Endothelial cell (in vitro differentiated cells): ENCODE results near the gene LMOD1. TPM values are rescaled to one million over a fixed set of nuclear protein-coding genes. Genes with fewer than 3 reads are reported as not detected.

ENCODE experiments used
- DNase-seq: peaks from one replicate; pipeline ENCODE4 v3.0.0; 2021; ENCODE audit warnings: low spot score
- H3K27ac Mint-ChIP-seq: one replicate; pipeline ENCODE4 v1.8.0; 2021; ENCODE audit warnings: mixed read lengths, inconsistent platforms; ENCODE audit not compliant: unreplicated experiment
- H3K27me3 Mint-ChIP-seq: one replicate; pipeline ENCODE4 v1.8.0; 2021; ENCODE audit warnings: mild to moderate bottlenecking, moderate library complexity, mixed read lengths, inconsistent platforms; ENCODE audit not compliant: unreplicated experiment
- H3K36me3 Mint-ChIP-seq: one replicate; pipeline ENCODE4 v1.8.0; 2021; ENCODE audit warnings: mild to moderate bottlenecking, low read depth, mixed read lengths, inconsistent platforms; ENCODE audit not compliant: unreplicated experiment
- H3K4me1 Mint-ChIP-seq: one replicate; pipeline ENCODE4 v1.8.0; 2021; ENCODE audit warnings: mild to moderate bottlenecking, mixed read lengths, inconsistent platforms; ENCODE audit not compliant: unreplicated experiment
- H3K4me3 Mint-ChIP-seq: one replicate; pipeline ENCODE4 v1.8.0; 2021; ENCODE audit warnings: mild to moderate bottlenecking, mixed read lengths, inconsistent platforms; ENCODE audit not compliant: unreplicated experiment
- H3K9me3 Mint-ChIP-seq: one replicate; pipeline ENCODE4 v1.8.0; 2021; ENCODE audit warnings: mixed read lengths, inconsistent platforms; ENCODE audit not compliant: unreplicated experiment
- total RNA-seq: library from RNA; stranded (reverse); fragmentation: NEBNext Ultra II Directional; extraction: Animal tissue kit (Norgen Biotek cat#: 25700); gene quantifications from one replicate; pipeline ENCODE4 v1.2.1, GENCODE V29; 2021; ENCODE audit not compliant: unreplicated experiment
- TF ChIP-seq, protein P1 (sequence below): fragments of 200-600 bp; sonication (generic); IDR thresholded peaks from one replicate; pipeline ENCODE4 v1.5.0; 2021; ENCODE audit warnings: antibody characterized with exemption; ENCODE audit not compliant: unreplicated experiment

The LMOD1 gene
- total RNA-seq, 1 donor from 2014 or later = not detected

- H3K36me3 Mint-ChIP-seq = no peaks in the 10 kb centered on the region
- H3K27ac Mint-ChIP-seq = no peak overlapping the region
- H3K4me1 Mint-ChIP-seq = peaks cover 3% of the 10 kb centered on the region
- TF ChIP-seq, protein P1, sequence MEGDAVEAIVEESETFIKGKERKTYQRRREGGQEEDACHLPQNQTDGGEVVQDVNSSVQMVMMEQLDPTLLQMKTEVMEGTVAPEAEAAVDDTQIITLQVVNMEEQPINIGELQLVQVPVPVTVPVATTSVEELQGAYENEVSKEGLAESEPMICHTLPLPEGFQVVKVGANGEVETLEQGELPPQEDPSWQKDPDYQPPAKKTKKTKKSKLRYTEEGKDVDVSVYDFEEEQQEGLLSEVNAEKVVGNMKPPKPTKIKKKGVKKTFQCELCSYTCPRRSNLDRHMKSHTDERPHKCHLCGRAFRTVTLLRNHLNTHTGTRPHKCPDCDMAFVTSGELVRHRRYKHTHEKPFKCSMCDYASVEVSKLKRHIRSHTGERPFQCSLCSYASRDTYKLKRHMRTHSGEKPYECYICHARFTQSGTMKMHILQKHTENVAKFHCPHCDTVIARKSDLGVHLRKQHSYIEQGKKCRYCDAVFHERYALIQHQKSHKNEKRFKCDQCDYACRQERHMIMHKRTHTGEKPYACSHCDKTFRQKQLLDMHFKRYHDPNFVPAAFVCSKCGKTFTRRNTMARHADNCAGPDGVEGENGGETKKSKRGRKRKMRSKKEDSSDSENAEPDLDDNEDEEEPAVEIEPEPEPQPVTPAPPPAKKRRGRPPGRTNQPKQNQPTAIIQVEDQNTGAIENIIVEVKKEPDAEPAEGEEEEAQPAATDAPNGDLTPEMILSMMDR = no peak
- peaks cover 13% of the 10 kb centered on the region for H3K27me3 Mint-ChIP-seq
- no peak for DNase-seq
- H3K4me3 Mint-ChIP-seq = no peak overlapping the region
- H3K9me3 Mint-ChIP-seq = no peaks in the 10 kb centered on the region
These were observed 62.6 kb downstream of the LMOD1 start for GRCh38 chr1:201883786-201884185.

GRCh38 chr1:201883266-201883665 lies 63.1 kb downstream of the LMOD1 start:
- peaks cover 3% of the 10 kb centered on the region for H3K4me1 Mint-ChIP-seq
- no peak for DNase-seq
- H3K36me3 Mint-ChIP-seq = no peaks in the 10 kb centered on the region
- peaks cover 11% of the 10 kb centered on the region for H3K27me3 Mint-ChIP-seq
- H3K27ac Mint-ChIP-seq = no peak overlapping the region
- H3K9me3 Mint-ChIP-seq = no peaks in the 10 kb centered on the region
- no peak overlapping the region for H3K4me3 Mint-ChIP-seq
- TF ChIP-seq, protein P1 = no peak

DNA sequence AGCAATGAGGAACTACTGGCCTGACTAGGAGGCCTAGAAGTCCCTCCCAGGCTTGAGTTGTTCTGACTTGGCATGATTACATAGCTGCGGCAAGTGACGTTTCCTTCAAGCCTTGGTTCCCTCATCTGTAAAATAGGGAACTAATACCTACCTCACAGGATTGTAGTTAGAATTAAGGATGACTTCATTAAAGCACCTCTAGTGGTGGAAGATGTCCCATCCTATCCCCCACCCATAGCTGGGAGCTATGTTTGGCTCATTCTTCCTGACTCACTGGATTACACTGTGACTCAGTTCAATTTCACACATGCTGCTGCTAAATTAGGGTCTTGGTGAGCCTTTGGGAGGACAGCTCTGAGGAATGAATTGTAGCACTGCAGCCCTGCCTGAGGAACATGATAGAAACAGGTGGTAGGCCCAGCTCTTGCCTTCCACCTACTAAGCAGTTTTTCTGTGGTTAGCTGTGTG lies 63.6 kb downstream of the LMOD1 start:
- no peak for DNase-seq
- Mint-ChIP-seq H3K9me3 (no peaks in the 10 kb centered on the region), H3K36me3 (no peaks in the 10 kb centered on the region), H3K27ac (no peak overlapping the region), H3K4me3 (no peak overlapping the region), H3K27me3 (peaks cover 9% of the 10 kb centered on the region), H3K4me1 (peaks cover 3% of the 10 kb centered on the region)
- TF ChIP-seq, protein P1 = no peak

- H3K4me1 Mint-ChIP-seq = peaks cover 3% of the 10 kb centered on the region
- peaks cover 2% of the 10 kb centered on the region for H3K27me3 Mint-ChIP-seq
- no peaks in the 10 kb centered on the region for H3K36me3 Mint-ChIP-seq
- no peak for DNase-seq
- H3K9me3 Mint-ChIP-seq = no peaks in the 10 kb centered on the region
- TF ChIP-seq, protein P1 = no peak
- H3K4me3 Mint-ChIP-seq = no peak overlapping the region
- no peak overlapping the region for H3K27ac Mint-ChIP-seq
These were observed 64.7 kb downstream of the LMOD1 start for GRCh38 chr1:201881617-201882016.

GRCh38 chr1:201880928-201881571 lies 65.3 kb downstream of the LMOD1 start:
- peaks cover 3% of the 10 kb centered on the region for H3K4me1 Mint-ChIP-seq
- no peaks in the 10 kb centered on the region for H3K9me3 Mint-ChIP-seq
- peaks cover 1% of the 10 kb centered on the region for H3K27me3 Mint-ChIP-seq
- H3K27ac Mint-ChIP-seq = no peak overlapping the region
- peaks cover 3% of the 10 kb centered on the region for H3K36me3 Mint-ChIP-seq
- no peak for DNase-seq
- TF ChIP-seq, protein P1 = no peak
- H3K4me3 Mint-ChIP-seq = no peak overlapping the region
